Activated CD4-positive, alpha-beta memory T cell treated with anti-CD3 and anti-CD28 coated beads, Interleukin-2, amount 10 ng/mL, durations not matched to agents 7 days and 5 days (primary cell): ENCODE results near the gene P4HA2. TPM values are rescaled to one million over a fixed set of nuclear protein-coding genes. Genes with fewer than 3 reads are reported as not detected.

Experiments
- CTCF ChIA-PET: fragments of 350-600 bp; sonication (Branson Sonifier 250); formaldehyde crosslinking; loops from one replicate; lab custom pipeline; 2021; ENCODE audit warnings: antibody characterized with exemption, inconsistent platforms; lab: Charles Lee
- POLR2A ChIA-PET: fragments of 350-600 bp; sonication (Branson Sonifier 250); formaldehyde crosslinking; loops from one replicate; lab custom pipeline; 2021; ENCODE audit warnings: antibody characterized with exemption; lab: Charles Lee
- DNase-seq: peaks from one replicate; pipeline ENCODE4 v3.0.0-alpha.2; 2020
- H3K27ac Mint-ChIP-seq: one replicate; pipeline ENCODE4 v1.8.0; 2021; ENCODE audit warnings: mild to moderate bottlenecking, mixed read lengths
- H3K27me3 Mint-ChIP-seq: one replicate; pipeline ENCODE4 v1.8.0; 2021; ENCODE audit warnings: mixed read lengths
- H3K36me3 Mint-ChIP-seq: one replicate; pipeline ENCODE4 v1.8.0; 2021; ENCODE audit warnings: low read depth, mixed read lengths
- H3K4me1 Mint-ChIP-seq: one replicate; pipeline ENCODE4 v1.8.0; 2021; ENCODE audit warnings: mixed read lengths
- H3K4me3 Mint-ChIP-seq: one replicate; pipeline ENCODE4 v1.8.0; 2021; ENCODE audit warnings: mild to moderate bottlenecking, mixed read lengths
- H3K9me3 Mint-ChIP-seq: one replicate; pipeline ENCODE4 v1.8.0; 2021; ENCODE audit warnings: mixed read lengths
- total RNA-seq, 2 experiments: library from RNA; stranded (reverse); gene quantifications; one replicate each; pipeline ENCODE4 v1.2.3, GENCODE V29; 2021

Gene P4HA2
- total RNA-seq, 2 experiments from 2014 or later, result 9.7 to 10.5 TPM

- CTCF ChIA-PET, result interaction anchor here (1.4 to 1.8 kb wide), 2 partner anchors 27 to 30 kb away, joined by 3 to 8 read pairs; no protein-coding TSS in a partner anchor
- DNase-seq, result no peak
- Mint-ChIP-seq H3K36me3 (no peaks in the 10 kb centered on the region), H3K4me1 (no peaks in the 10 kb centered on the region), H3K27ac (no peak overlapping the region), H3K9me3 (no peaks in the 10 kb centered on the region), H3K27me3 (no peaks in the 10 kb centered on the region), H3K4me3 (no peak overlapping the region)
- POLR2A ChIA-PET, result no interaction called here
Observed at GRCh38 chr5:132207778-132208177, 19.9 kb downstream of the P4HA2 start.

DNA sequence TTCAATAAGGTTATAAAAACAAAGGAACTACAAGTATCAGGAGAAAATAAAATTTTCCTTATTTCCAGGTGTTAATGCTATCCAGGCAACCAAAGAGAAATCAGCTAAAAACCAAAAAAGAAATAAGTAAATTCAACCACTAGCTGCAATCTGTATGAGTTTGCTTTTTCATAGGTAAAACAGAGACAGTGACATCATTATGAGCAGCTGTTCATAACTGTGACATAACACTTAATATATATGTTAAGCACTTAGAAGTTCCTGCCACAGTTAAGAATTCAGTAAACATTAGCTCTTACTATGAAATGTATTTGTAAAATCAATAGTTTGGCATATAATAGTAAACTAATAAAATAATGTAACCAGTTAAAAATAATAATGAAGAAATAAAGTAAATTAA is 20.9 kb downstream of the P4HA2 start:
- POLR2A ChIA-PET, result no interaction called here
- no peaks in the 10 kb centered on the region for H3K27me3 Mint-ChIP-seq
- H3K4me1 Mint-ChIP-seq, result no peaks in the 10 kb centered on the region
- H3K4me3 Mint-ChIP-seq, result no peak overlapping the region
- CTCF ChIA-PET, result interaction anchor here (1.8 kb wide), 1 partner anchor 31 kb away, joined by 8 read pairs; no protein-coding TSS in a partner anchor
- DNase-seq, result no peak
- H3K9me3 Mint-ChIP-seq, result no peaks in the 10 kb centered on the region
- no peak overlapping the region for H3K27ac Mint-ChIP-seq
- no peaks in the 10 kb centered on the region for H3K36me3 Mint-ChIP-seq

DNA sequence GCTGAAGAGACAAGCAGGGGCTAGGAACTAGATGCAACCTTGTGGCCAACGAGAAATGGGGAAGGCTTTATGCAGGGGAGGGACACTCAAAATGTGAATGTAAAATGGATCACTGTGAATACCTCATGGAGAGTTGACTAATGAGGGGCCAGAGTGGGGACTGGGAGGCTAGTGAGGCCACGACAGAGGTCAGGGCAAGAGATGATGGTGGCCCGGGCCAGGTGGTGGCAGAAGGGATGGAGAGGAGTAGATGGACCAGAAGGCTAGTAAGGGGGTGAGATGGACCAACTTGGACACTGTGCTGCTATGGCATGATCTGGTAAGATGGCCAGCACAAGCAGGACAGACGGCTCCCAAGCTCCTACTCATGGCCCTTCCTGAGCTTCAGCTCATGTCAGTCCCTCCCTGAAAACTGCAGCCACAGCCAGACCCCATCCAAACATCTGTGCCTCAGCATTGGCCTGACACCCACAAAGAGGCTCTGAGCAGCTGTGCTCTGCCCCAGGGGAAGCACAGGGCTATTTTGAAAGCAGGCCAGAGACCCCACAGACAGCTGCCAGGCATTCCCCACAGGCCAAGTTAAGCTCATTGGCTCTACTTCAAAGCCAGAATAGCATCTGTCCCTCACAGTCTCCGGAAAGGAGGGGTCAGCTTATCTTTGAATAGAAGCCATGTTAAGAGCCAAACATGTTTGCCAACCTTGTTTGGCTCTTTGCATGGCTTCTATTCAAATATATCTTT is 22.1 kb downstream of the P4HA2 start:
- H3K36me3 Mint-ChIP-seq, result no peaks in the 10 kb centered on the region
- POLR2A ChIA-PET, result no interaction called here
- CTCF ChIA-PET, result interaction anchor here (0.6 to 0.7 kb wide), 3 partner anchors 25 to 43 kb away, joined by 3 to 4 read pairs (median 3); no protein-coding TSS in a partner anchor
- H3K4me1 Mint-ChIP-seq, result no peaks in the 10 kb centered on the region
- H3K27me3 Mint-ChIP-seq, result no peaks in the 10 kb centered on the region
- no peak overlapping the region for H3K4me3 Mint-ChIP-seq
- H3K9me3 Mint-ChIP-seq, result no peaks in the 10 kb centered on the region
- no peak overlapping the region for H3K27ac Mint-ChIP-seq
- no peak for DNase-seq

GRCh38 chr5:132204371-132205135 is 23.1 kb downstream of the P4HA2 start:
- no peak for DNase-seq
- Mint-ChIP-seq H3K27me3 (no peaks in the 10 kb centered on the region), H3K4me3 (no peak overlapping the region), H3K36me3 (no peaks in the 10 kb centered on the region), H3K9me3 (no peaks in the 10 kb centered on the region), H3K4me1 (no peaks in the 10 kb centered on the region), H3K27ac (no peak overlapping the region)
- ChIA-PET CTCF (interaction anchor here (0.6 to 1.0 kb wide), 2 partner anchors 33 to 44 kb away, joined by 3 read pairs; no protein-coding TSS in a partner anchor), POLR2A (no interaction called here)

DNA sequence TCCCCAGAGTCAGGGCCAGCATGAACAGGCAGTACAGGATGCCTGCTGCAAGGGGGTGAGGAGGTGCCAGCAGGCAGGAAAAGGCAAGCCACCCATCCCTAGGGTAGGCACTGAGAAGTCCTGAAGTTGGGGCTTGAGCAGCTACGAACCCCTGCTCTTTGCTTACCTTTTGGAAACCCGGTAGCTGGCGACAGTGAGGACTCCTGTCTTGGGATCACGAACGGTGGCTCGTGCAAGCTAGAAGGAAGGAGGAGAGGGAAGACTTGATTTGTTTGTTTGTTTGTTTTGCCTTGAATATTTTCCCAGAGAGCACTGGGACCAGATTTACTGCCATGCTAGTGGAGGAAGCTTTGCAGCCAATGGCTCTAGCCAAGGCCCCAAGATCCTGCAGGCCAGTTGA is 23.7 kb downstream of the P4HA2 start:
- Mint-ChIP-seq H3K36me3 (no peaks in the 10 kb centered on the region), H3K27ac (no peak overlapping the region), H3K9me3 (no peaks in the 10 kb centered on the region), H3K4me1 (no peaks in the 10 kb centered on the region), H3K27me3 (no peaks in the 10 kb centered on the region), H3K4me3 (no peak overlapping the region)
- DNase-seq, result no peak
- POLR2A ChIA-PET, result no interaction called here
- CTCF ChIA-PET, result interaction anchor here (1.0 kb wide), 2 partner anchors 34 to 427 kb away, joined by 3 read pairs; no protein-coding TSS in a partner anchor

- CTCF ChIA-PET, result interaction anchor here (1.0 kb wide), 2 partner anchors 34 to 427 kb away, joined by 3 read pairs; no protein-coding TSS in a partner anchor
- H3K4me1 Mint-ChIP-seq, result no peaks in the 10 kb centered on the region
- no peak overlapping the region for H3K27ac Mint-ChIP-seq
- POLR2A ChIA-PET, result interaction anchor here (0.7 kb wide), 1 partner anchor 545 kb away, joined by 3 read pairs; no protein-coding TSS in a partner anchor
- no peak for DNase-seq
- no peaks in the 10 kb centered on the region for H3K9me3 Mint-ChIP-seq
- no peaks in the 10 kb centered on the region for H3K27me3 Mint-ChIP-seq
- no peaks in the 10 kb centered on the region for H3K36me3 Mint-ChIP-seq
- H3K4me3 Mint-ChIP-seq, result no peak overlapping the region
Observed at GRCh38 chr5:132203464-132203818, 24.2 kb downstream of the P4HA2 start.

GRCh38 chr5:132202711-132203463 is 24.8 kb downstream of the P4HA2 start:
- POLR2A ChIA-PET, result interaction anchor here (0.7 to 1.5 kb wide), 3 partner anchors 9 to 545 kb away, joined by 3 read pairs; no protein-coding TSS in a partner anchor
- Mint-ChIP-seq H3K36me3 (no peaks in the 10 kb centered on the region), H3K4me1 (no peaks in the 10 kb centered on the region), H3K27ac (no peak overlapping the region), H3K27me3 (no peaks in the 10 kb centered on the region), H3K9me3 (no peaks in the 10 kb centered on the region), H3K4me3 (no peak overlapping the region)
- CTCF ChIA-PET, result interaction anchor here (1.0 to 2.3 kb wide), 2 partner anchors 13 to 426 kb away, joined by 3 to 7 read pairs; no protein-coding TSS in a partner anchor
- DNase-seq, result no peak

- H3K4me3 Mint-ChIP-seq, result no peak overlapping the region
- H3K27ac Mint-ChIP-seq, result no peak overlapping the region
- H3K9me3 Mint-ChIP-seq, result no peaks in the 10 kb centered on the region
- CTCF ChIA-PET, result interaction anchor here (0.6 kb wide), 2 partner anchors 510 to 846 kb away, joined by 3 read pairs; no protein-coding TSS in a partner anchor
- no peak for DNase-seq
- POLR2A ChIA-PET, result no interaction called here
- no peaks in the 10 kb centered on the region for H3K27me3 Mint-ChIP-seq
- H3K36me3 Mint-ChIP-seq, result no peaks in the 10 kb centered on the region
- H3K4me1 Mint-ChIP-seq, result no peaks in the 10 kb centered on the region
Observed at GRCh38 chr5:132199116-132199680, 28.5 kb downstream of the P4HA2 start.

DNA sequence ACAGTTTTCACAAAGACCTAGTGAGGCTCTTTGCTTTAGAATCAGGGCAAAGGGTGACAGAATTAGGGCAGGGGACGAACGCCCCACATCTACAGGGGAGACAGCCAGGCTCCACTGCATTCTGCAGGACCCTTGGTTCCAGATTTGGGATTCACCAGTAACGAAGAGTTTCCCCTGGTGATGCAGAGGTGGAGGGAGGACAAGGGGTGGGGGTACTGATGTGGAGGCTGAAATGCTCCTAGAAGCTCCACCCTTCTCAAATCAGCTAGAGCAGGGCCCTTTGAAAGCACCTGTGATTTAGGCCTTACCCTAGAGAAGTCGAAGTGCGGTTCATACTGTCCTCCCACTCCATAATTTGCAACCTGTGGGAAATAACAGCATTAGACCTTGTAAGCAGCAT is 29.1 kb downstream of the P4HA2 start:
- CTCF ChIA-PET, result no interaction called here
- DNase-seq, result no peak
- Mint-ChIP-seq H3K27ac (no peak overlapping the region), H3K9me3 (no peaks in the 10 kb centered on the region), H3K27me3 (no peaks in the 10 kb centered on the region), H3K4me3 (no peak overlapping the region), H3K4me1 (no peaks in the 10 kb centered on the region), H3K36me3 (no peaks in the 10 kb centered on the region)
- POLR2A ChIA-PET, result no interaction called here

GRCh38 chr5:132195727-132196126 is 31.9 kb downstream of the P4HA2 start:
- no peaks in the 10 kb centered on the region for H3K9me3 Mint-ChIP-seq
- no peak overlapping the region for H3K4me3 Mint-ChIP-seq
- ChIA-PET CTCF (interaction anchor here (1.0 kb wide), 1 partner anchor 15 kb away, joined by 3 read pairs; no protein-coding TSS in a partner anchor), POLR2A (no interaction called here)
- no peak overlapping the region for H3K27ac Mint-ChIP-seq
- H3K27me3 Mint-ChIP-seq, result no peaks in the 10 kb centered on the region
- H3K36me3 Mint-ChIP-seq, result no peaks in the 10 kb centered on the region
- H3K4me1 Mint-ChIP-seq, result no peaks in the 10 kb centered on the region
- DNase-seq, result no peak

GRCh38 chr5:132193165-132193694 is 34.4 kb downstream of the P4HA2 start:
- H3K4me1 Mint-ChIP-seq, result peaks cover 6% of the 10 kb centered on the region
- no peaks in the 10 kb centered on the region for H3K36me3 Mint-ChIP-seq
- CTCF ChIA-PET, result interaction anchor here (1.7 kb wide), 1 partner anchor 13 kb away, joined by 7 read pairs; no protein-coding TSS in a partner anchor
- no peak overlapping the region for H3K27ac Mint-ChIP-seq
- no peak for DNase-seq
- H3K9me3 Mint-ChIP-seq, result no peaks in the 10 kb centered on the region
- H3K4me3 Mint-ChIP-seq, result no peak overlapping the region
- H3K27me3 Mint-ChIP-seq, result peaks cover 5% of the 10 kb centered on the region
- POLR2A ChIA-PET, result interaction anchor here (1.0 kb wide), 1 partner anchor 19 kb away, joined by 3 read pairs; no protein-coding TSS in a partner anchor
